ENCODE data around the gene AKAP6.

AKAP6 gene

DNA sequence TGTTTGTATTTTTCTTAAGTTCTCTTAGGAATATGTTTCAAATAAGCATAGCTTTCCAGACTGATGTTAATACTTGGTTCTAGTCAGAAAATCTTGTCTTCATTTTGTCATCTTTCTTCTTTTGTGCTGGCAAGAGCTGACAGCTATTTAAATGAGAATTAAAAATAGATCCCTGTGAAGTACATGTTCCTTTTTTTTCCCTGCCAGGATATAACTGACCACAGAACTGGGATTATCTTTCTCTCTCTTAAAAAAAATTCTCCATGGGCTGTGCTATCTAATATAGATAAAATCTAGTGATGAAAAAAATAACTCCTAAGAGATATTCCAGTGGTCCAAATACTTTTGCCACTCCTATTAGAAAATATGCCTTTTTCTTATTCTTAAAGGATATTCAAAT is 163.4 kb downstream of the AKAP6 start:
- DNase-seq, result no peak

DNA sequence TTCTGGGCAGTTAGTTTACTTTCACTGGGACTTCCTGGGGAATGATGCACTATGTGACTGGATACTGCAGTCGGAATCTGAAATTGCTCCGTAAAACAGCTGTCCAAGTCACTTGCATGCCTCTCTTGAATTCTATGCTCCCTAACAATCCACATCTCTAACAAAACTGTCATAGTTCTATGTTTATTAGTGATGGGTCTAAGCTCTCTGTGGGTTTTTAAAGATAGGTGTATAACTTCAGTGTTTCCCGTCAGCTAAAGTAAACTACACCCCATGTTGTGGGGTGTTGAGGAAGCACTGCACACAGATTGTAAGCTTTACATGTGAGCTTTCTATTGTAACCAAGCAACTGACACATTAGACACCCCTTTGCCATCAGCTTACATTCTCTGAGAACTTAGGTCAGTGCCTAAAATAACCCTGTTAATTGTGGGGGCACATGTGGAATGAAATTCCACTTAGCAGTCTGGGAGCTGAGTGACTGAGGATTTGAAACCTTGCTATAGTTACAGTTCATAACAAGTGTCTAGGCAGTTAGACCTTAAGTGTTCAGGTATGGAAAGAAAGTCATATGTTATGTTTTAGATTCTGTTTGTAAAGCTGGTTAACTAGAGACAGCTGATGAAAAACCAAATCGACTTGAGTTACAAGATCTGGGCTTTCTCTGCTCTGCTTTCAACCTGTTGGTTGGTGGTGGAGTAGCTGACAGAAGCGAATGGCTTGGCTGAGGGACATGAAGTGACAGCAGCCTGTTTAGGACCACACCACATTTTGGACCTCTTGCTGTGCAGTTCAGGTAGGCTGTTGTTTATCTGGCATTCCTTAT is 165.7 kb downstream of the AKAP6 start:
- no peak for DNase-seq

DNA sequence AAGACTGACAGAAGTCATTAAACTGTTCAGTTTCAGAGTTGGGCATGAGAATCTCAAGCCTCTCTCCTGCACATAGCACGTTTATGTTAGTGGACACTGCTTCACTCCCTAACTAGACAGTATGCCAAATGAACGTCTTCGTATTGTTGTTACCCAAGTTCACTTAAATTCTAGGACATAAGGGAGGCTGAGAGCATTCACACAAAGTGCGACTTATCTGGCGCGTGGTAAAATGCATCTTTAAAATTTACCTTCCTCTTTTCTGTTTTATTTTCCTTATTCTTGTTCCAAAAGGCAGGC is 166.3 kb downstream of the AKAP6 start:
- no peak for DNase-seq

DNA sequence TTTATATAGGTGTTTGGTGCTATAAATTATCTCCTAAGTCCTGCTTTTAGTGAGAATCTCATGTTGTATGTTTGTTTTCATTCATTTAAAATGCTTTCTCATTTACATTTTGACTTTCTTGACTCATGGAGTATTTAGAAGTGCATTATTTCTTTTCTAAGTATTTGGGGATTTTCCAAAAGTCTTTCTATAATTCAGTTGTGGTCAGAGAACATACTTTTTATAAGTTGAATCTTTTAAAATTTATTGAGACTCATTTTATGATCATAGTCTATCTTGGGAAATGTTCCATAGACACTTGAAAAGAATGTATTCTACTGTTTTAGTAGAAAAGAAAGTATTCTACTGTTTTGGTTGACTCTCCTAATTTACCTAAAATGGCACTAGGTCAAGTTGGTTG is 168.2 kb downstream of the AKAP6 start:
- DNase-seq, result no peak

DNA sequence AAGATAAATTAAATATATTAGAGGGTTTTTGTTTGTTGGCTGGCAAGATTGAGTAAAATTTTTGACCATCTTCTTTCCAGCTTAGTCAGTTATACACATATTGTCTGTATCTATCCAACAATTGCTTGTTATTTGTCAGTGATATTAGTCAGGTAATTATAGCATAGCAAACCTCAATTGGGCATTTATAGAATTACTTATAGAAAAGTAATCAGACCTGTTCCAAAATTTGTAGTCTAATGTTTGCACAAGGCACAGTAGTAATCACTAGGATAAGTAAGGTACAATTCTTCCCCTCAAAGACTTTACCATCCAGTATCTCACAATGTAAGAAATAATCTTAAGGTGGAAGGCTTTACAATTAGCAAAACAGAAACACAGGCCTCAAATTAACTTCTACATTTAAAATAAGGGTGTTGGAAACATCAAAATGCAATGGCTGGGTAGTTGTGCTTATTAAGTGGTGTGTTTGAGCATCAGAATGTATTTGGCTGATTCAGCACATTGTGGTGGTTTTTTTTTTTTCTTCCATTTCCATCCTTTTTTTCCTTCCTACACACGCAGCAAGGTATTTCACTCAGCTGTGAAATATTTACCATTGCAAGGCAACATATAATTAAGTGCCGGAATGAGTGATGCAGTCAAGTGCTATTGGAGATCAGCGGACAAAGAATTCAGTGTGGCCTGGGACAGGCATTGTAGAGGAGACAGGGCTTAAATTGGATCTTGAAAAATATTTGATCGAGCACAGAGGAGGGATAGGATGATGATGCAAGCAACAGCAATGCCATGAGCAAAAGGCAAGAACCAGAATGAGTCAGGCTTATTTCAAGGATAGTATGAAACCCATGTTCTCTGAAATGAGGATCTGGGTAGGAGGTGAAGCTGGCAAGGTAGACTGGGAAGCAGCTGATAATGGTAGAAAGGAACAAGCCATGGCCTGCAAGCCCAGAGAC is 178.2 kb downstream of the AKAP6 start:
- DNase-seq, result no peak

DNA sequence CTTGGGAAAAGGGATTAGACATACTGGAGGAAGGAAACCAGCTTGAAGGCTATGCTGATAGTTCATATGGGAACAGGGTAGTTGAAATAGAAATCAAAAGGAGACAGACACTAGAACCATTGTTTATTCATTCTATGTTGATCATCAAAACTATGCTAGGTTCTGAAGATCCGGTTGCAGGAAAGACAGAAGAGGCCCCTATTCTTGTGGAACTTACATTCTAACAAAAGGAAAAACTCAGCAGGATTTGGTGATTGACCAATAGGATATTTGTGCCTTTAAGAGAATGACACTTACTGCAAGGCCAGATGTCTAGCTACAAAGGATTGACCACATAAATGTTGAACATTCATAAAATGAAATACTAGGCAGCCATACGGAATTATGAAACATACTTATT is 179.2 kb downstream of the AKAP6 start:
- no peak for DNase-seq

DNA sequence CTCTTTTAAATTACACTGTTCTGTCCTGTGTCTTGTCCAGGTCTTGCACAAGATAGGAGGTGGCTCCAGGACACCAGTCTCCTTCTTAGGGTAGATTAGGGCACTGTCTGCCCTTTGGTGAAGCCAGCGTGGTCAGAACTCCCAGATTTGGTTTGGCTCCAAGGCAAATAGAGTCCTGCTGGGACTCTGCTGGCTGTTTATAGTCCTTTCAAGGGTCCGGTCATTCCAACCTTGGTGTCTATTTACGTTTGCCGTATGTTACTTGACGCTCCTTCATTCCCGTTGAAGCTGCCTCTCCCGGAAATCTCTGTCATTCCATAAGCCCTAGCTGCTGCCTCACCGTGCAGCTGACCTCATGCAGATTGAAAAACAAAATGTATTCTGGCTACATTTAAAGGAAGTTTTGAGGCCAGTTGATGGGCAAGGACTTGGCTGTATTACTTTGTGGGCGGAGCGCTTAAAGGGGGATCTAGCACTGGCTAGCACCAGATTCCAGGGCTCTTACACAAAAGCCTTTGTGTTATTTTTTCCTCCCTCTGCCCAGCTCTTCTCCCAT is 180.6 kb downstream of the AKAP6 start:
- DNase-seq, result no peak

DNA sequence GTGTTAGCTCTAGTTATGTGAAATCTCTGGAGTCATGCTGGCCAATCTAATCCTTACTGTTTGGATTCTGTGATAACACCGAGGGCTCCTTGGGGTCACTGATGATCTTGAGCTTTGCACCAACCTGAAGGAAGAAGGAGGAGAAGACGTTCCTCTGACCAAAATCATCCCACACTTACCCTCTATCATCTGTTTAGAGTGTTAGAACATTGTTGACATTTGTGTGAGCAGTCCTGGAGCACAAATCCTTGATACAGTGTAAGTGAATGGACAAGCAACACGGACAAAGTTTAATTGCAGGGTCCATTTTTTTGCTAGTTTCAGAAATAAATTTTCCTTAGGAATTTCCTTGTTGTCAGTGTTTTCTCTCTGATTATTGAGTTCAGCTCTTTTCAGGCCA is 181.7 kb downstream of the AKAP6 start:
- DNase-seq, result no peak

DNA sequence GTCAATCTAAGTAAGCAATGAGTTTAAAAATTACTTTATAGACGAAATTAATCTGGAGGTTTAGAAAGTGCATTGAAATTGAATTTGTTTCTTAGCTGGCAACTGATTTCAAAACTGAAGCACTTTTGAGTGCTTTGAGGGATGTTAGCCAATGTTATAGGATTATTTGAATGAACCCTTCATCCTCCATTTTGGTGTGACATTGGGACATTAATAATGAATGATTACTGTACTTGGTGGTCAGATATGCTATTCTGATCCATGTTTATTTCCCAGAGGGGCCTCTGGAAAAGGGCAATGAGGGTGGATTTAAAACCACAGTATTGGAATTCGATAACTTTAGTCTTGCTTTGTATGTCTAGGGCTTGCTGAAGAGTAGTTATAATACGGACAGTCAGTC is 183.2 kb downstream of the AKAP6 start:
- DNase-seq, result no peak

DNA sequence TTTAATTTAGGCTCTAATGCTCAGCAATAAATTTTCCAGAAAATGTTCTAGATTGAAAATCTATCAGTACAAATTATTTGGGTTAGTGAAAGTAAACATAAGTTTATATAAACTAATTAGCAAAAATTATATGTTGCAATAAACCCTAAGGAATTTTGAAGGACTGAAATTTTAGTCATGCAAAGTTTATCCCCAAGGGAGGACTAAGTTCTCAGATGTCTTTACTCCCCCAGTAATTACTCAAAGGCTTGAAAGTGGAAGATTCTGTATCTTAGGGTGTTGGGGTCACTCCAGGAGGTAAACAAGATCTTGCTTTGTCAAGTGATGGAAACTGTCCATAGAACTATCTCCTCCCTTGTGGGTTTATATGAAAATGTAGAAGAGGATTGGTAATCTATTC is 183.7 kb downstream of the AKAP6 start:
- no peak for DNase-seq

DNA sequence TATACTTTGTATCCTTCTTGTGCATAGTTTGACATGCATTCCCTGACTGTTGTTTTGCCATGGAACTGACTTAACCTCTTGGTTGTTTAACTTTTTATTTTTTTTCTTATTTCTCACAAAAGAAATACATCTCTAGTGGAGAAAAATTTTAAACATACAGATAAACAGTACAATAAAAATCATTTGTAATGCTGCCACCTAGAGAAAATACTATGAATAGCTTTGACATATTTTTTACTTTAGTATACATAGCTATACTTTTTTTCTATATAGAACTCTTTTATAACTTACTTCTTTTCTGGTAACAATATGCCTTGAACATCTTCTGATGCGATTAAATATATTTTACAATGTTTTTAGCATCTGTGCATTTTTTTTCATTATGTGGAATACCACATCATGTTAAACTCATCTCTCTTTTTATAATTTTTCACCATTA is 184.5 kb downstream of the AKAP6 start:
- no peak for DNase-seq

DNA sequence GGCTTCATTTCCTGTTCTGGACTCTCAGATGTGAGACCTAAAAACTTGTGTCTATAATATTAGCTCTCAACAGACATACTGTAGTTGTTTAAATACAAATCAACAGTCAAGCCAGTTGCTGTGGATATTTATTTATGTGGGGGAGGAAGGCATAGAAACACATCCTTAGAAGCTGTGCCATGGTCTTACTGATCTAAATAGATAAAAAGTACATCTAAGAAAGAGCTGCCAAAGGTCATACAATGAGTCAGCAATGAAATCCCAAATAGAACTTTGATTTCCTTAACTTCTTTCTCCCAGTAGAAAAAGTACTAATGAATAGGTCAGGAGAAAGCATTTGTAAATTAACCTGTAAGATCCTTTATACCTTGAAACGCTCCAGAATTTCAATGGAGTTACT is 185.1 kb downstream of the AKAP6 start:
- DNase-seq, result no peak

DNA sequence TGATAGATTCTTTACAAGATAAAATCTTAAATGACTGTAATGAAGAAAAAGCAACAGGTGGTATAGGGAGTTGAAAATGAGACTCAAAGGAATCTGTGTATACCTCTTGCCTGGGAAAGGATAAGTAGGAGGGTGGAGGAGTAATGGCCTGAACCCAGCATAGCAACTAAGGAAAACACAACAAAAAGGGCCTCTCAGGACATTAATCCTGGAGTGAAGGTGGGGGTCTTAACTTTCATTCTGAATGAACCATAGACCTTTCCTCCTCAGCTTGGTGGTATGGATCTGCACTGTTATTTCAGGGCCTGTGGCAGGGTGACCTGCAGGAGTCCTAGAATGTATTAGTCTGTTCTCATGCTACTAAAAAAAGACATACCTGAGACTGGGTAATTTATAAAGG is 185.6 kb downstream of the AKAP6 start:
- no peak for DNase-seq

DNA sequence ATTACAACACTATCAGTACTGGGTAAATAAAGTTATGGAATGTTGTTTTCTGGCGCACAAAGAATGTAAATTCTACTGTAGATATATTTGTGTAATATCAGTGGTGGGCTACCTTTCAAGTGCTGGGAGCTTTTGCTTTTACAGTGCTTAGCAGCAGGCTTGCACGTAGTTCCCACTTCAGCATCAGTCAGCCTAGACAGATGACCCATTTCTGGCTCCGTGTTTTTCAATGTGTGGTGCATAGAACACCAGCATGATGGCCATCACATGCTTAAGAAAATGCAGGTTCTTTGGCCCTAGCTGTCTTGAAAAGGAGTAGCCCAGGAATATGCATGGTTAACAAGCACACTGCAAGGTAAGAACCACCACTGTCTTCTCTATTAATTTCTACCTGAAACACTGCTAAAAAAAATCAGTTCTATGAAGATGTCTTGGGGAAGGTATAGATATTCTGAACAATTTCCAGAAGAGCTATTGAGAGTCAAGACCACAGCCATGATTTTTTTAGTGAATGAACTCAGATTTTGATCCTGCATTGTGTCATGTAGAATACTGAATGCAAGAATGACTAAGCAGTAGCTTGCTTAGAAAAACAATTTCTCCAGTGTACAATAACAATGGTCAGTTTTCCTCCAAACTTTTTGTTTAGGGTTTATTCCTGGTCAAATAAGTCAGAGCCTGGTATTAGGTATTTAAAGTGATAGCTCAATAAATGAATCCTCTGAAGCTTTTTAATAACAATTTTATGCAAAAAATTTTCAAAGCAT is 195.7 kb downstream of the AKAP6 start:
- DNase-seq, result no peak

DNA sequence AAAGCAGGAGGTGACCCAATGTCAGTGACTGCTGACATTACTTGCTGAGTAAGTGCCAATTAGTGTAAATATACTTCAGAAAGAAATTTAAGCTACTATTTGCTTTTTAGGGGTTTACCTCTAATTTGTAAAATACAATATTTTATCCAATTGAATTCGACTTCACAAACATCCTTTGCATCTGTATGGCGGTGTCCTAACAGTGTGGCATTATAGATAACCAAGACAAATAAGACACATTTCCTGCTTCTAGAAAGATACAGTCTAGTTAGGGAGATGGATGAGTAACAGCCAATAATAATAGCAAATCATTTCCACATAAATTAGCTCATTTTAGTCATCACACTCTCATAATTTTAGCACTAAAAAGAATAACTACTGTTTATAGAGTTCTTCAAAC is 196.5 kb downstream of the AKAP6 start:
- no peak for DNase-seq

DNA sequence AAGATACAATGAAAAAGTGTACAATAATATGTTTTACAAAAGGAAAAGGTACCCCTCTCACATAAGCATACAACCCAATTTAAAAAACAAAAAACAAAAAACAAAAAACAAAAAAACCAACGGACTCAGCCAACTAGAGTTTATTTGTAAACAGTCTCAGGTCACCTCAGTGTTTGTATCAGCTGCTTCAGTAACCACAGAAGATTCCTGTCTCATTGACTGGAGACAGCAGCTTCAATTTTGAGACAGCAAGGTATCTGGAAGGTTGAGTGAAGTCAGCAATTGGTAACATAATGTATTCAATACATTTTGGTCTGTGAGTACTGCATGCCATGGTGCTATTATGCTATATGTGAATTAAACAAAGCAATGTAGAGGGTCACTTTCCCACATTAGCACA is 201.7 kb downstream of the AKAP6 start:
- DNase-seq, result no peak

DNA sequence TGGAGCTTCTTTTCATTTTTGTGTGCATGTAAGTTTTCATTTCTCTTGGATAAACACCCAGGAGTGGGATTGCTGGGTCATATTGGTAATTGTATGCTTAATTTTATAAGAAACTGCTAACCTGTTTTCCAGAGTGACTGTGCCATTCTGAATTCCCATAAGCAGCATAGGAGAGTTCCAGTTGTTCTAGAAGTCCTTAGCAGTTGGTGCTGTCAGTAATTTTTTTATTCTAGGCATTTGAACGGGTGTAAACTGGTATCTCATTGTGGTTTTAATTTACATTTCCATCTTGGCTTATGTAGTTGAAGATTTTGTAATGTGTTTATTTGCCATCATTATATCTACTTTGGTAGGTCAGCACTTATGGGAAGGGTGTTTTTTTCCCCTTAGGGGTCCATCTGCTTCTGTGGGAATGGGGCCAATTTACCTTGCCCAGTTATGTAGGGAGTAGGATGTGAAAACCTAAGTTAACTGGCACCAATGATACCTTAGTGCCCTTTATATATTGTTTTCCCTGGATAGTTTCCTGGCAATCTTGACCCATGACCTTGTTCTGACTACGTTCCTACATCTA is 202.9 kb downstream of the AKAP6 start:
- no peak for DNase-seq

DNA sequence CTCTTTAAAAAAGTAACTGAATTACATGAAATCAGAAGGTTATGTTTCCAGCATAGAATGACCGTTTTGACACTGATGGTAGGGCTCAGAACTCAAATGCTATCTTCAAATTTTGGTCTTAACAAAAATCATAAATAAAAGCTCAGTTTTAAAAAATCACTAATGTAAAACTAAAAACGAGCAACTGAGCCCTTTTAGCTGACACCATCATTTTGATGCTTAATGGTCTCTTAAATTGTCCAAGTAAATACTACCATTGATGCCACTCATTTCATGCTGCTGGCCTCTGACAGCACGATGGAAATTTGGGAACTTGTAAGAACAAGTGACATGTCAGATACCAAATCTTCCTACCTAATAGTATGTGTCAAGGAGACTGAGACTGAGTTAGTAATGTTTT is 205.0 kb downstream of the AKAP6 start:
- no peak for DNase-seq

DNA sequence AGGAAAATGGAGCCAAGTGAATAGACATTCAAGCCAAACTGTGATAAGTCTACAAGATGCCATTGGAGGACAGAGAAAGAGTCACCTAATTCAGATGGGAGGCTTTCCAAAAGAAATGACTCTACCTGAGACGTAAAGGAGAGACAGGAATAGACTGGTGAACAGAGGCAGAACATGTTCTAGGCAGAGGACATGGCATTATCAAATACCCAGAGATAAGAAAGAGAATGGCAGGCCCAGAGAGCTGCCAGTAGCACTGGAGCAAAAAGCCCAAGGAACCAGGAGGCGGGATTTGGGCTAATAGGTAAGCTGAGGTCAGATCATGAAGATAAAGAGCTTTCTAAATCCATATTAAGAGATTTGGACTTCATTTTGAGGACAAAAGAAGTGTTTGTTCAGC is 207.1 kb downstream of the AKAP6 start:
- DNase-seq, result no peak

DNA sequence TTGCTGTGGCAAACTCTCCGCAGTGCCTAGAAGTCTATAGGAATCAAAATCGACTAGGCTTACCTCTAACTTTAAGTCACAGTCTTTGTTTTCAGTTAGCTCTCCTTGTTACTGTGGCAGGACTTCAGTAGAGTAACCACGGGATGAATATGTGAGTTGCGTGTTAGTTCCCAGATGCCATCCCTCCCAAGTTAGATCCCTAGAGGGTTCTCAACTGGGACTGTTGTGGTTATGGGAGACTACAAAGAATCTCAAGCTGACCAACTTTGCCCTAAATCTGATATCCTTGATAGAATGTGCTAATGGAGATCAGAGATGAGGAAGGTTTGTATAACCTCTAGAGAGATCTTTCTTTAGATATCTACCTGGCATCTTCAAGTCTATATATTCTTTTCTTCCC is 208.1 kb downstream of the AKAP6 start:
- no peak for DNase-seq

DNA sequence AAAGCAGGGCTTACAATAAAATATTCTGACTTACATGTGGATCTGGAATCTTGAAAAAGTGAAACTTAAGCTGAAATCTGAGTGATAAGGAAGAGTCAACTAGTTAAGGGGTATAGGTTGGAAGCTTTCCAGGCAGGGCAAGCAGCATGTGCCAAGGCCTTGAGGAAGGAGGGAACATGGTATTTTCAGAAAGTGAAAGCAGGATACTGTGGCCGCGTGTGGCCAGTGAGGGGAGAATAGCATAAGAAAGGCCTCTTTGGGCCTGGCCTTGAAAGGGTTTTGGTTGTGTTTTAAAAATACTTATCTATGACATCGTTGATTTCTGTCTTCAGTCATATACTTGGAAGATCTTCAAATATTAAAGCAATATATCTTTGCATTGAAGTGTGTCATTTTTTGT is 213.4 kb downstream of the AKAP6 start:
- DNase-seq, result no peak

DNA sequence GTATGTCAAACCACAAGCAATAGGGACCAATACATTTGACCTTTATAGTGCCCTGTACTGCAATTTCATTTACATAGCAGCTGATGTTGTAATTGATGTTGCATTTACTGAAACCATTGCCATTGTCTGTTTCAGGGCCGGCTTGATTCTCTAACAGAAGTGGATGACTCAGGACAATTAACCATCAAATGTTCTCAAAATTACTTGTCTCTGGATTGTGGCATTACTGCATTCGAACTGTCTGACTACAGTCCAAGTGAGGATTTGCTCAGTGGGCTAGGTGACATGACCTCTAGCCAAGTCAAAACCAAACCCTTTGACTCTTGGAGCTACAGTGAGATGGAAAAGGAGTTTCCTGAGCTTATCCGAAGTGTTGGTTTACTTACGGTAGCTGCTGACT is 216.0 kb downstream of the AKAP6 start:
- DNase-seq, result no peak
